ENCODE data around the gene ANKRD60.

The ANKRD60 gene

GRCh38 chr20:58175836-58176235 is 52.6 kb downstream of the ANKRD60 start:
- Histone ChIP-seq H3K9ac (no peak overlapping the region), H2AFZ (no peak overlapping the region), H3K27ac (no peak overlapping the region), H3K4me1 (peaks cover 2% of the 10 kb centered on the region), H3K27me3 (ENCODE audit: control insufficient read depth, insufficient read depth, low read length) (no peaks in the 10 kb centered on the region), H3K36me3 (ENCODE audit: control insufficient read depth, insufficient read depth, low read length) (no peaks in the 10 kb centered on the region), H3K4me3 (ENCODE audit: low read depth, low read length) (no peak overlapping the region), H3K79me2 (no peaks in the 10 kb centered on the region), H3K4me2 (ENCODE audit: low read length) (no peak overlapping the region), H3K9me3 (ENCODE audit: control insufficient read depth, low read length) (no peaks in the 10 kb centered on the region)
- no peak for TF ChIP-seq CTCF (IDR thresholded peaks at IDR 0.05)

GRCh38 chr20:58175425-58175824 is 53.0 kb downstream of the ANKRD60 start:
- H3K4me2 ChIP-seq (ENCODE audit: low read length): no peak overlapping the region
- no peaks in the 10 kb centered on the region for H3K27me3 ChIP-seq (ENCODE audit: control insufficient read depth, insufficient read depth, low read length)
- H2AFZ ChIP-seq: no peak overlapping the region
- H3K9ac ChIP-seq: no peak overlapping the region
- H3K4me1 ChIP-seq: peaks cover 2% of the 10 kb centered on the region
- no peak overlapping the region for H3K27ac ChIP-seq
- no peaks in the 10 kb centered on the region for H3K9me3 ChIP-seq (ENCODE audit: control insufficient read depth, low read length)
- no peaks in the 10 kb centered on the region for H3K36me3 ChIP-seq (ENCODE audit: control insufficient read depth, insufficient read depth, low read length)
- no peak for TF ChIP-seq CTCF (IDR thresholded peaks at IDR 0.05)
- no peaks in the 10 kb centered on the region for H3K79me2 ChIP-seq
- H3K4me3 ChIP-seq (ENCODE audit: low read depth, low read length): no peak overlapping the region

- no peak overlapping the region for H2AFZ ChIP-seq
- no peaks in the 10 kb centered on the region for H3K27me3 ChIP-seq (ENCODE audit: control insufficient read depth, insufficient read depth, low read length)
- no peaks in the 10 kb centered on the region for H3K79me2 ChIP-seq
- TF ChIP-seq CTCF (IDR thresholded peaks at IDR 0.05): no peak
- H3K9ac ChIP-seq: no peak overlapping the region
- H3K9me3 ChIP-seq (ENCODE audit: control insufficient read depth, low read length): no peaks in the 10 kb centered on the region
- no peak overlapping the region for H3K4me2 ChIP-seq (ENCODE audit: low read length)
- H3K4me3 ChIP-seq (ENCODE audit: low read depth, low read length): no peak overlapping the region
- H3K36me3 ChIP-seq (ENCODE audit: control insufficient read depth, insufficient read depth, low read length): no peaks in the 10 kb centered on the region
- peaks cover 2% of the 10 kb centered on the region for H3K4me1 ChIP-seq
- peak overlapping the region; percentile 30 for H3K27ac ChIP-seq
Measured at GRCh38 chr20:58174708-58175280, 53.7 kb downstream of the ANKRD60 start.

GRCh38 chr20:58173930-58174707 is 54.3 kb downstream of the ANKRD60 start:
- Histone ChIP-seq H3K79me2 (no peaks in the 10 kb centered on the region), H3K4me3 (ENCODE audit: low read depth, low read length) (no peak overlapping the region), H2AFZ (no peak overlapping the region), H3K9ac (no peak overlapping the region), H3K27me3 (ENCODE audit: control insufficient read depth, insufficient read depth, low read length) (no peaks in the 10 kb centered on the region), H3K4me1 (no peaks in the 10 kb centered on the region), H3K27ac (peak overlapping the region; percentile 30), H3K9me3 (ENCODE audit: control insufficient read depth, low read length) (no peaks in the 10 kb centered on the region), H3K36me3 (ENCODE audit: control insufficient read depth, insufficient read depth, low read length) (no peaks in the 10 kb centered on the region), H3K4me2 (ENCODE audit: low read length) (no peak overlapping the region)
- no peak for TF ChIP-seq CTCF (IDR thresholded peaks at IDR 0.05)

GRCh38 chr20:58173091-58173490 is 55.4 kb downstream of the ANKRD60 start:
- Histone ChIP-seq H3K9ac (no peak overlapping the region), H3K79me2 (no peaks in the 10 kb centered on the region), H3K27ac (no peak overlapping the region), H3K4me1 (no peaks in the 10 kb centered on the region), H3K4me2 (ENCODE audit: low read length) (no peak overlapping the region), H2AFZ (no peak overlapping the region), H3K36me3 (ENCODE audit: control insufficient read depth, insufficient read depth, low read length) (no peaks in the 10 kb centered on the region), H3K9me3 (ENCODE audit: control insufficient read depth, low read length) (no peaks in the 10 kb centered on the region), H3K4me3 (ENCODE audit: low read depth, low read length) (no peak overlapping the region), H3K27me3 (ENCODE audit: control insufficient read depth, insufficient read depth, low read length) (no peaks in the 10 kb centered on the region)
- TF ChIP-seq CTCF (IDR thresholded peaks at IDR 0.05): no peak
